ENCODE results near the gene MRNIP.

The MRNIP gene

DNA sequence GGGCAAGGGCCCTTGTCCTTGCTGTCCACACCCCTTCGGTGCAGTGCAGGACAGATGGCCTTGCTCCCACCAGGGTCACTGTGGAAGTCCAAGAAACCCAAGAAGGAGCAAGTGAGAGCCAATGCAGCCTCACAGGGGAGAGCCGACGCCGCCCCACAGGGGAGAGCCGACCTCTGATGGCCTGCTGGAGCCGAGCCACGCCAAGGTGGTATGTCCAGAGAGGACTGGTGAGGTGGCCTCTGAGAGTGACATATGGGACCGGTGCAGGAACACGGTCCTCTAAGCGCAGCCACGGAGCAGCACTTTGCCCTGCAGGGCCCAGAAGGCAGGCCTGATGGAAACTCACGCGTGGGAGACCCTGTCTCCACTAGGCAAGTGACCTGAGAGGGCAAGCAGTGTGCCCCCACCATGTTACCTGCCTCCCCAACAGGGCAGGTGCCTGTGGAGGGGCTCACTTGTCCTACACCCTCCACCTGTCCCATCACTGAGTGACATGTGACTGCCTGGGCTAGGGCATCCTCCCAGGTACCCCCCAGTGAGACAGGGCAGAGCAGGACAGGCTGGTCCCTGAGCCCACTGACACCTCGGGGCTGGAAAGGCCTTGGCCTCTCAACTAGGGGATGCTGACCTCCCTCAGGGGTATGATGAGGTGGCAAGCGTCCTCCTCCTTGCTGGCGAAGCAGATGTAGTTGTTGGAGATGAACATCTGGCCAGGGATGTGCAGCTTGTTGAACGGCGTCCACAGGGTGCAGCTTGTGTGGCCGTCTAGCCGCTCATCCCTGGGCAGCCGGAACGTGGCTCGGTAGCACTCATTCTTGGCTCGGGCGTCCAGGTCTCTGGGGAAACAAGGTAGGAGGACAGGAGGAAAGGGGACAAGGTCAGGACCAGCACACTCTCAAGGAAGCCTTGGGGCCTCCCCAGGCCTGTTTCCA lies 32.4 kb upstream of the MRNIP start:
- in situ Hi-C loops (cut with MboI; ENCODE audit: low pct_unique_long_range_greater_than_20kb, low sequenced_read_pairs): no loop called here
- DNase-seq: no peak

DNA sequence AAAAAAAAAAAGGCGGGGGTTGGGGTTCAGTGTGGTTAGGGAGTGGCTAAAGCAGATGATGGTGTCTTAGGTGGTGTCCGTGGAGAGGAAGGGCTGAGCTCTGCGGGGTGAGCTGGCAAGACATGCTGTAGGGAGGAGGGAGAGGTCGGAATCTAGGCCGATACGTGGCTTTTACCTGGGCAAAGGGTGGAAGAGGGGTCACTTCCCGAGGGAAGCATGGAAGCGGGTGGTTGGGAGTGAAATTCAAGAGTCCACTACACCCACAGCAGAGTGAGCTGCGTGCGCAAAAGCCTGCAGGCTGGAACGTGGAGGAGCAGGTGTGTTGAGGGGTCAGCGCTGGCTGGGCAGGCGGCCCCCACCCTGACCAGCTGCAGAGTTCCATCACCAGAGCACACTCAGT lies 31.3 kb upstream of the MRNIP start:
- DNase-seq: no peak
- in situ Hi-C loops (cut with MboI; ENCODE audit: low pct_unique_long_range_greater_than_20kb, low sequenced_read_pairs): no loop called here

DNA sequence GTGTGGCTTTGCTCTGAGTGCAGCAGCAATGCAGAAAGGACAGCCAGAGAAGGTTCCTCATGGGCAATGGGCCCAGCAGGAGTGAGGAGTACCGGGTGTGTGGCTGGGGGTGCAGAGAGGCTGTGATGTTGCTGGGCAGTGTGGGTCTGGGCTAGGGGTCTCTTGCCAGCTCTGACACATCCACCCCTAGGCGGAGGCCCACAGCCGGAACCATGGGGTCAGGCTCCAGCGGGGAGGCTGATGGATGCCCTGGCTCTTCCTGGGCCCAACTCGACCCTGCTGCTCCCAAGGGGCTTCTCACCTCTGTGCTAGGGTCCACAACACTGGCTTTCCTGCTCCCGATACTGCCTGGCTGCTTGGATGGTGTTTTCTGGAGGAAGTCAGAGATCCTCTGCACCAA lies 29.2 kb upstream of the MRNIP start:
- no peak for DNase-seq
- in situ Hi-C loops (cut with MboI; ENCODE audit: low pct_unique_long_range_greater_than_20kb, low sequenced_read_pairs): no loop called here

DNA sequence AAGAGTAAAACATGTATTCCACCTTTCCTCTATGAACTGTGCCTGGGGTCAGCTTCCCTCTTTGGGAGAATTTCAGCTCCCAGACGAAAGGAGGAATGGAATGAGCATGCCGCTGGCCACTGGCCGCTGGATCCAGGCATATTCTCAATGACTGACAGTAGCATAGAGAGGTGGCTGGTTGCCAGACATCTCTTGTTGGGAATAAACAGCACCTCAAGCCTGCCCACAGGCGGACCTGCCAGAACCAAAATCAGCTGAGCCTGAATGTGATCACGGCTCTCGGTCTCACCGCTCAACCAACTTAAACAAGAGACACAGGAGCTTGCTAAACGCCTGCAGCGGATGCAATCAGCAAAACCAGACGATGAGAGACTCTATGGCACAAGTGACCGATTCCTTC lies 28.5 kb upstream of the MRNIP start:
- in situ Hi-C loops (cut with MboI; ENCODE audit: low pct_unique_long_range_greater_than_20kb, low sequenced_read_pairs): no loop called here
- DNase-seq: no peak

DNA sequence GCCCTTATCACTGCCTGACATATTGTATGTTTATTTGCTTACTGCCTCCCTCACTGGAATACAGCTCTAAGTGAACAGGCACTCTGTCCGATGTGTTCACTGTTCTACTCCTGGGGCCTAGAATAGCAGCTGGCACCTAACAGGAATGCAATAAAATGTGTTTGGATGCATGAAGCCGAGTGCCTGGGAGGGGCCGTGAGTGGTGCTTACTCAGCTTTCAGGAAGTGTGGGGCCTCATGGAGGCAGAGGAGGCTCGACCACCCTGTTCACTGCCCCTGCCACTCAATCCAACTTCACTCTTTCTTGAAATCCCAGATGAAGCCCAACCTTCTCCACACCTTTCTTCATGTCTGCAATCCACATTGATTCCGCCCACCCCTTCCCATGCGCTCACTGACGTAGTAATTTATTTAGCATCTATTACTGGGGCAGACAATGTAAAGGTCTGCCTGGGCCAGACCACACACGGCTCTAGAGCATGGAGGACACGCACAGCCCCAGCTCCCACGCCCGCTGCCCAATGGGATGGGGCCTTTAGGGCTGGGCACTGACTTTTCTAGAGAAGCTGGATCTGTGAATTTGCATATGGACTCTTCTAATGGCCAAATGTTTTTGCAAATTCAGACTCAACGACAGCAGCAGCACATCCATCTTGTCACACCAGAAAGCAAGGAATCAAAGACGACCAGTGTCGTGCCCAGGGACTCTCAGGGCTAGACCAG lies 27.7 kb upstream of the MRNIP start:
- no peak for DNase-seq
- in situ Hi-C loops (cut with MboI; ENCODE audit: low pct_unique_long_range_greater_than_20kb, low sequenced_read_pairs): no loop called here

DNA sequence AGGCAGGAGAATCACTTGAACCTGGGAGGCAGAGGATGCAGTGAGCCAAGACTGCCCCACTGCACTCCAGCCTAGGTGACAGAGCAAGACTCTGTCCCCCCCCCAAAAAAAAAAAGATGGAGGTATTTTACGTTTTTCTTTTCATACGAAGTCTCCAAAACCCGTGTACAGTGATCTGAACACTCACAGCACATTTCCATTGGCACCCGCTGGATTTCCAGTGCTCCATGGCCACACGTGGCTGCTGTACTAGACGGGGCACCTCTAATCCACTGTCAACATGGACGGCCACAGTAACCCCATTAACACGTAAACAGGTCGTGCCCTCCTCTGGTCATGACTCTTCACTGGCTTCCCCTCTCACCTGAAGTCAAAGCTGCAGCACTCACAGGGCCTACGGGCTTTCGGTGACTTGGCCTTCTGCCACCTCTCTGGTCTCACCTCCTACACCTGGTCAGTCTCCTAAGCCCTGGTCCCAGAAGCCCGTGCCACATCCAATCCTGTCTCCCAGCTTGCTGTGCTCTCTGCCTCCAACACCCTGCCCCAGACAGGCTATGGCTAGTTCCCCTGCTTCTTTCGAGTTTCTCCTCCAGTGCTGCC lies 27.0 kb upstream of the MRNIP start:
- in situ Hi-C loops (cut with MboI; ENCODE audit: low pct_unique_long_range_greater_than_20kb, low sequenced_read_pairs): no loop called here

DNA sequence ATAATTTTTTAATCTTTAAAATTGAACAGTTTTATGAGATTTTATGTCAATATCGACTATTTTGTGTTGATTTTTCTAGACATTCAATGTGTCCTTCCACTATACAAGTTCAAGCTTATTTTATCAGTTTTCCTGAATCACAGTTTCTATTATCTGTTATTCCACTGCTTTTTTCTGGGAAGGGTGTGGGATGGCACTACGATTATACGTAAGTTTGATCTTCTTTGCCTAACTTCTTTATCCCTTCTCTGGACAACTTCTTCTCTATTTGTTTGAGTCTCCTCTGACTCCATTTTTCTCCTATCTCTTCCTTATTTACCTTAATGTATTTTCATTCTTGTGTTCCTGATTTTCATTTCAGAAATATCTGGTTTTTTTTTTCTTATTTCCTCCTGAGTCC lies 24.5 kb upstream of the MRNIP start:
- DNase-seq: no peak
- in situ Hi-C loops (cut with MboI; ENCODE audit: low pct_unique_long_range_greater_than_20kb, low sequenced_read_pairs): no loop called here

More for the DNA sequence above, 27.0 kb upstream of the MRNIP start:
- no peak for DNase-seq

DNA sequence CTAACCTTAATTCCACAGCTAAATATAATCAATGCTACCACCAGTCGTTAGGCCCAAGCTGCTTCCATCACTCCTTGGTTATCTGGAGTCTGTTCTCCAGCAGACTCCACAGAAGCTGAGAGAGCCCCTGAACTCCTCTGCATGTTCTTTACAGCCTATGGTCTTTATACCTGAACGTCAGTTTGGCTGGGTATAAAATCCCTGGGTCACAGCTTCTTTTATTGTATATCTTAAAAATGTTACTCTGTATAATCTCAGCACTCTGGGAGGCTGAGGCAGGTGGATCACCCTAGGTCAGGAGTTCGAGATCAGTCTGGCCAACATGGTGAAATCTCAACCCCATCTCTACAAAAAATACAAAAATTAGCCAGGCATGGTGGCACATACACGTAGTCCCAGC lies 23.7 kb upstream of the MRNIP start:
- in situ Hi-C loops (cut with MboI; ENCODE audit: low pct_unique_long_range_greater_than_20kb, low sequenced_read_pairs): no loop called here
- DNase-seq: no peak

DNA sequence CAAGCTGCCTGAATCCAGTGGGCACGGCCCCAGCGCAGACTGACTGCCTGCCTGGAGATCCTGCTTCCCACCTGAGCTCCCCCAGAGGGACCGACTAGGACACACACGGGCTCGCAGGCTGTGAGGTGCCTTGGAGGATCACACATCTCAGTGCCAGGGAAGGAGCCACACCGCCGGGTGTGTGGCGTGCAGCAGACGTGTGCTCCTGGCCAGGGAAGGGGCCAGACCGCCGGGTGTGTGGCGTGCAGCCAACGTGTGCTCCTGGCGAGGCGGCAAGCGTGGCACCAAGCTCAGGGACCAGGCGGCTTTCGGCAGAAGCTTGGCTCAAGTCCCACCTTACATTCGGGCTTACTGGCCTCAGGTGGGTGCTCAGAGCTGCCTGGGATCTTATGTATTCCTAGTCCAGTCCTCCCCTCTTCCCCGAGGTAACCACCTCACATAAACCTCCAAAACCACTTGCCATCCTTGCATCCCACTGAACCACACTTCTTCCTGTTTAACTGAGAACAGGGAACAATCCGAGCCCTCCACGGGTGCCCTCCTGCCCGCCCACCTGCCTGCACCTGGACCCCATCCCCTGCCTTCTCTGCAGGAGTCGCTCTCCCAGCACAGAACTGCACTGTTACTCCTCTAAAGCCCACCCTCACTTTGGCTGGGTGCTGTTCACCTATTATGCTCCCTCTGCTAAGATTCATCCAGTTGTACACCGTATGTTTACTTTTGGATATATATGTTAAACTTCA lies 22.4 kb upstream of the MRNIP start:
- in situ Hi-C loops (cut with MboI; ENCODE audit: low pct_unique_long_range_greater_than_20kb, low sequenced_read_pairs): no loop called here
- no peak for DNase-seq

DNA sequence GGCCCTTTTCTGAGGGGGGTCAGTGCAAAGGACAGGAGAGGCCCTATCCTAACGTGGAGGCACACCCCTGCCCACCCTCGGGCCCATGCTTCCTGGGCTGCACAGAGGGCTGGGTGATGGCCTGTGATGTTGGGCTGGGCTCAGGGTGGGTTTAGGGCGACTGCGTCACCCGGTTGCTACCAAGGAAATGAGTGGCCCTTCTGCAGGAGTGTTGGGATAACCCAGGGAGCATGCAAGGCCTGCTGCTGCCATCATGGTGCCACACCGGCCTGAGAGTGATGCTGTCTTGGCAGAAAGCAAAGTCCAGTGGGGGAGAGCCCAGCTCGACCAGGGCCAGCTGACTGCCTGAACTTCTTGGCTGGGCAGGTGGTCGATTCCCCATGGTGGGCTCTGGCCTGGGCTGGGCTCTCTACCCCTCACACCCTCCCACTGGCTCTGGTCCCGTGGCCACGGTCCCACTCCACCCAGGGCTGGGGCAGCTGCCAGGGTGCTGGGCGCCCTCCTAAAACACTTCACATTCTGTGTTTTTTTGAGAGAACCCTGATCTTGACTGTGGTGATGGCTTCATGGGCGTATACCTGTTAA lies 21.5 kb upstream of the MRNIP start:
- DNase-seq: no peak
- in situ Hi-C loops (cut with MboI; ENCODE audit: low pct_unique_long_range_greater_than_20kb, low sequenced_read_pairs): no loop called here

DNA sequence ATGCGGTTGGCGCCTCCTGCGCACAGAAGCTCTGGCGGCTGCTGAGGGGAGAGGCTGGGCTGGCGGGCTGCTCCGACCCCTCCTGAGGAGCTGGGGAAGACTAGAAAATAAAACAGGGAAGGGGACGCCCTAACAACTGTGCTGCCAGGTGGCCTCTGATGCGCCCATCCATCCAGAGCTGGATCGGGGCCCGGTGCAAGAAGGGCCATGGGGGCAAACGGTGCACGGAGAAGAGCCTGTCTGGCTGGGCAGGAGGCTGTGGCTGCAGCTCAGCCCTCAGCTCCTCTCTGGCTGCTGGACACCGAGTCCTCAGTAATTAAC lies 21.0 kb upstream of the MRNIP start:
- no peak for DNase-seq
- in situ Hi-C loops (cut with MboI; ENCODE audit: low pct_unique_long_range_greater_than_20kb, low sequenced_read_pairs): no loop called here

DNA sequence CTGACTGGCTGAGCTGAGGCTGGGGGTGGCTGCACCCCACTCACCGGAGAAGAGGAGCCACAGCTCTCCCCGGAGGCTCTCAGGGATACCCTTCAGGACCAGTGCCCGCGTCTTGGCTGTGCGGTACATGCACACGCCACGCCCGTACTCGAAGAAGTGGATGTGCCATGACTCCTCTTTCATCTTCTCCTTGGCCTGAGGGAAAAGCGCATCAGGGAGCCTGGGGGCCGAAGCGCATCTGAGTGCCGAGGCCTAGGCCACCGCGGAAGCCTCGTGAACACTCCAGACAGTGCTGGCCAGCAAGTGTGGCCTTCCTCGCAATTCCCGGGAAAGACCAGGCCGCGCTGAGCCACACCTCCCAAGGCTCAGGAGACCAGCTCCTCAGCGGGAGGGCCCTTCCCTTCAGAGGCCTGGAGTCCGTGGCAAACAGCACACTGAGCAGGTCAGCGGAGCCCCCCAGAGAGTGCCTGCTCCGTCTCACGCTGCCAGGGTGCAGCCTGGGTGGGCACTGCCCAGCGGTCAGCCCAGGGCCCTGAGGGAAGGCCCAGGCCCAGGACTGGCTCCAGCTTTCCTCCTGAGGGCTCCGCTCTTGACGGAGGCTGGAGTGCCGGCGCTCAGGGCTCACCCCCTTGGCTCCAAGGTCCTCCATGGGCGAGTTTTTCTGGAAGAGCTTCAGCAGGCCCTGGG lies 20.5 kb upstream of the MRNIP start:
- DNase-seq: no peak
- in situ Hi-C loops (cut with MboI; ENCODE audit: low pct_unique_long_range_greater_than_20kb, low sequenced_read_pairs): no loop called here

DNA sequence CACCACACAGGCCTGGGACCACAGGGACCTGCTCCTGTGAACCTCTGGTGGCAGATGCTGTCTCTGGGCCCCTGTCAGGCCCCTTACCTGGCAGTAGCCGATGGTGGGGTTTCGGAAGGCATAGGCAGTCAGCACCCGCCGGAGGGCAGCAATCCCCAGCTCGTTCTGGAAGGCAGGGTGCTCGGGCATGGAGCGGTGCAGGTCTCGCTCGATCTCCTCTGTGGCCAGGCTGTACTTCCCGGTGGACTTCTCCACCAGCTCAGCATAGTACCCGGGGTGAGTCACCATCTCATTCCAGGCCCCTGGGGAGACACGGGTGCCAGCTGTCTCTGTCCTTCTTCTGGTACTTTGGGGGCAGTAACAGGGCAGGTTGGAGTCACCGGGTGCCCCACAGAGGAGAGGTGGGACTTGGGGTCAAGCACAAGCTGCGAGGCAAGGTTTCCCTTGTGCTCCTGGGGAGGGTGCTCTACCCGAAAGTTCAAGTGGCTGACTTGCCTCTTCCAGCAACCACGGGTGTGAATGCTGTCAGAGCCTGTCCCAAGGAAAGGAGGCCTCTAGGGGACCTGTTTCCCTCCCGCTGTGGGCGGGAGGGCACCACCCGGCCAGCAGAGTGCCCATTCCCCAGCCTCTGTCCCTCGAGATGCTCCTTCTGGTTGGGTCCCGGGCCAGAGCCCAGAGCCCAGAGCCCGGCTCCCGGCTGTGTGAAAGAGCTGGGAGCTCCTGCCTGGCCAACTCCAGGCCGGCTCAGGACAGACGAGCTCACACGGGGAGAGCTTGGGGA lies 19.8 kb upstream of the MRNIP start:
- no peak for DNase-seq
- in situ Hi-C loops (cut with MboI; ENCODE audit: low pct_unique_long_range_greater_than_20kb, low sequenced_read_pairs): no loop called here

DNA sequence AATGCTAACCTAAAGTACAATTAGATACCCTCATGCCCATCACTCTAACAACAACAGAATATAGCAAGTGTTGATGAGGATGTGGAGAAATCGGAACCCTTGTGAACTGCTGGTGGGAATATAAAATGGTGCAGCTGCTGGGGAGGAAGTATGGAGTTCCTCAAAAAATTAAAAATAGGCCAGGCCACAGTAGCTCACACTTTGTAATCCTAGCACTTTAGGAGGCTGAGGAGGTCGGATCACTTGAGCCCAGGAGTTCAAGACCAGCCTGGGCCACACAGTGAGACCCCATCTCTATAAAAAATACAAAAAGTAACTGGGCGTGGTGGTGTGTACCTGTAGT lies 18.0 kb upstream of the MRNIP start:
- DNase-seq: peak; percentile 28
- in situ Hi-C loops (cut with MboI; ENCODE audit: low pct_unique_long_range_greater_than_20kb, low sequenced_read_pairs): no loop called here

DNA sequence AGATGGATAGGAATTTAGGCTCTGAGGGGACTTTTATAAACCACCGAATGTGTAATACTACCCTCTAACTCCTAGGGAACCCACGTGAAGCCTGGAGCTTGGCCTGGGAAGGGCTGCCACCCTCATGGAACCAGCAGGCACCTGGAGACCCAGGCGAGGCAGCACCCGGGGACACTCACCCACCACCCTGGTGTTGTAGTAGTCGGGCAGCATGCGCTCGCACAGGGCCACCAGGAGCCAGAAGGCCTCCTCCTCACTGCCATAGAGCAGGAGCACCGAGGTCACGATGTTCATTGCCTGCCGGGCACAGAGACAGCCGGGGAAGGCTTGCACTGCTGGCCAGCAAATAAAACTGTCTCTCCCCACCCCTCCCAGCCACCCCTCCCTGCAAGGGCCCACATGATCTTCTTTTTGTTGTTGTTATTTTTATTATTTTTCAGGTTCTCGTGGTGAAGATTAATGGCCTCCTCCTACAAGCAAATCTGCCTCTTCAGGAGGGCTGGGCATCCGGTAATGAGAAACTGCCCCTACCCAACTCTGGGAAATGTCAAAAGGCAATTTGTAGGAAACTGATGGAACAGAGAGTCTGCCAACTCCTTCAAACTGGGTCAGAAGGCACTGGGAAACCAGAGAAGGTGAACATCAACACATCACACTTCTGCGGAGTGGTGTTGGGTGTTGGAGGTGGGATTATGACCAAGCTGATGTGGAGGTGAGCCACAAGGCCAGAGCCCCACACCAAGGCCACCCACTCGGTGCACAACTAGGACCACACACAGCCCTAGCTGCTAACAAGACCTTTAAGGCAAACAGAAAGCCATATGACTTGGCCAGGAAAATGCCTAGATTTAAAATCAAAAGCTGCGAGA lies 17.4 kb upstream of the MRNIP start:
- no peak for DNase-seq
- in situ Hi-C loops (cut with MboI; ENCODE audit: low pct_unique_long_range_greater_than_20kb, low sequenced_read_pairs): no loop called here

DNA sequence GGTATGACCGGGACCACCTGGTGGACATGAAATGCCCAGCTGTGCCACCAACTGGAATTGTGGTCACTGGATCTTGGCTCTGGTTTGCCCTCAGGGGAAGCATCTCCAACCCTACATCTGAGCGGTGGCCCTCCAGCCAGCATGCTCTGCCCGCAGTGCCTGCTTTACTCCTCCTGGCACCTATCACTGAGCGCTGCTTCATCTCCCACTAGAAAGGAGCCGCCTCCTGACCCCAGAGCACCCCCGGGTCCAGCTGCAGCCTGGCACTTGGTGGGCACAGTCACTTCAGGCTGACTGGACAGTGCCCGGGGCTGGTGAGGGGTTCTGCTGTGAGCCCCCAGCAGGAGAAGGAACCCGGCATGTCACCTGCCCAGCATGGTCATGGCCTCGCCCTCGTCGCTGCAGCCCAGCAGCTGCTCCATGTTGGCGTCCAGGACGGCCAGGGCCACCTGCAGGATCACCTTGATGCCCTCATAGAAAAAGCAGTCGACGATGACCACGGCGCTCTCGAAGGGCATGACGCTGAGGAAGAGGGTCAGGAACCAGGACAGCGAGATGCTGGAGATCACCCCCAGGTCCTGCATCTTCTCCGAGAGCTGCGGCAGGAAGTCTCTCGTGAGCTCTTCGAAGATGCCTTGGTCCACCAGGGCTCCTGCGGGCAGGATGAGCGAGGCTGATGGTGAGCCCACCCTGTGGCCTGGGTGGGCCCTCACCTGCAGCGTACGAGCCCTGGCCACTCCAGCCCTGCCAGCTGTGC lies 16.1 kb upstream of the MRNIP start:
- no peak for DNase-seq
- in situ Hi-C loops (cut with MboI; ENCODE audit: low pct_unique_long_range_greater_than_20kb, low sequenced_read_pairs): no loop called here

DNA sequence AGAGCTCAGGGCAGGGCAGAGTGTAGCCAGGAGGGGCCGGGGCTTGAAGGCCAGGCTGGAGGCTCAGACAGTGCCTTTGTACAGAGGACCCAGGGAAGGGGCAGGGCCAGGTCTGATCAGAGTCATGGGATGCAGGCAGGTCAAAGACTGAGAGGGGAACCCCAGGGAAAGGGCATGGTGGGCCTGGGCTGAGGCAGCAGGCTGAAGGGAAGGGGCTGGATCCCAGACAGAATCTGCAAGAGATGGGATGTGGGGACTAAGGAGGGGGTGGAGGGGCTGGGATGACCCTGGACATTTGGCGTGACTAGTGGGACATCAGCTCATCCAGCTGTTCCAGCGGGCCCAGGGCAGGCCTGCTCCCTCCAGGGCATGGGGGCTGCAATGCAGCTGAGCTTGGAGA lies 15.5 kb upstream of the MRNIP start:
- in situ Hi-C loops (cut with MboI; ENCODE audit: low pct_unique_long_range_greater_than_20kb, low sequenced_read_pairs): no loop called here
- DNase-seq: no peak
